Subcutaneous adipose tissue (tissue), 4 donors: Measurements from ENCODE around the gene MLPH. TPM values are rescaled to one million over a fixed set of nuclear protein-coding genes. Genes with fewer than 3 reads are reported as not detected.

Experiments used
- total RNA-seq, 4 donors: library from RNA; depleted of rRNA; stranded (reverse); fragments of >200 nt; gene quantifications; one replicate each; pipeline ENCODE4 v1.1.0, GENCODE V29; 2016
- TF ChIP-seq, protein P1 (sequence below): fragments of 450-650 bp; IDR thresholded peaks from one replicate; pipeline ENCODE4 v1.5.1; 2016; ENCODE audit warnings: low read depth, mild to moderate bottlenecking, control low read depth, antibody characterized with exemption, moderate library complexity

MLPH gene
- total RNA-seq, 4 donors from 2014 or later, result 7.1 to 24.7 (median 16.4) TPM

DNA sequence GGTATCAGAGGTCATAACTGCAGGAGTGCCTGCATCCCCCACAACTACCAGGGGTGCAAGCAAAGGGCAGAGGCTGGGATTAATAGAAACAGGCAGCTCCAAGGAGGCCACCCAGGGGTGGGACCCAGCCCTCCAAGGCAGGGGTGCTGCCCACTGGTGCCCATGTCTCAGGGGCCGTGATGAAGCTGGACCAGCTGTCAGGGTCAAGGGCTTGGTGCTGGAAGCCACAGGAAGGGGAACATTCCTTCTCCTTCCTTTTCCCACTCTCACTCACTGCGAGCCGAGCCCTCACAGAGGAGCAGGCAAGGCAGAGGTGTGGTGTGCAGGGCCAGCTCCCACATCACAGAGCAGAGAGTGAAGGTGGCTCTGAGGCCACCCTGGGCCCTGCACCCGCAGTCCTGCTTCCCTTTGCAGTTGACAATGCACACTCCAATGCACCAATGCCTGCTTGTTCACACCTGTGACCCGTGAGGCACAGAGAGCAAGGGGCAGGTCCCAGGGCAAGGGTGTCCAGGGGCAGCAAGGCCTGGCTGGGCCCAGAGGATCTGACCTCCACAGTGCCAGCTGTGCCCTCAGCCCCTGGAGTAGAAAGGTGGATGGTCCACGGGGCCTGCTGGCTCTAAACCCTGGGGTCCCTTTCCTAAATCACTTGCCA is 28.7 kb downstream of the MLPH start:
- TF ChIP-seq, protein P1, sequence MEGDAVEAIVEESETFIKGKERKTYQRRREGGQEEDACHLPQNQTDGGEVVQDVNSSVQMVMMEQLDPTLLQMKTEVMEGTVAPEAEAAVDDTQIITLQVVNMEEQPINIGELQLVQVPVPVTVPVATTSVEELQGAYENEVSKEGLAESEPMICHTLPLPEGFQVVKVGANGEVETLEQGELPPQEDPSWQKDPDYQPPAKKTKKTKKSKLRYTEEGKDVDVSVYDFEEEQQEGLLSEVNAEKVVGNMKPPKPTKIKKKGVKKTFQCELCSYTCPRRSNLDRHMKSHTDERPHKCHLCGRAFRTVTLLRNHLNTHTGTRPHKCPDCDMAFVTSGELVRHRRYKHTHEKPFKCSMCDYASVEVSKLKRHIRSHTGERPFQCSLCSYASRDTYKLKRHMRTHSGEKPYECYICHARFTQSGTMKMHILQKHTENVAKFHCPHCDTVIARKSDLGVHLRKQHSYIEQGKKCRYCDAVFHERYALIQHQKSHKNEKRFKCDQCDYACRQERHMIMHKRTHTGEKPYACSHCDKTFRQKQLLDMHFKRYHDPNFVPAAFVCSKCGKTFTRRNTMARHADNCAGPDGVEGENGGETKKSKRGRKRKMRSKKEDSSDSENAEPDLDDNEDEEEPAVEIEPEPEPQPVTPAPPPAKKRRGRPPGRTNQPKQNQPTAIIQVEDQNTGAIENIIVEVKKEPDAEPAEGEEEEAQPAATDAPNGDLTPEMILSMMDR, result no peak

DNA sequence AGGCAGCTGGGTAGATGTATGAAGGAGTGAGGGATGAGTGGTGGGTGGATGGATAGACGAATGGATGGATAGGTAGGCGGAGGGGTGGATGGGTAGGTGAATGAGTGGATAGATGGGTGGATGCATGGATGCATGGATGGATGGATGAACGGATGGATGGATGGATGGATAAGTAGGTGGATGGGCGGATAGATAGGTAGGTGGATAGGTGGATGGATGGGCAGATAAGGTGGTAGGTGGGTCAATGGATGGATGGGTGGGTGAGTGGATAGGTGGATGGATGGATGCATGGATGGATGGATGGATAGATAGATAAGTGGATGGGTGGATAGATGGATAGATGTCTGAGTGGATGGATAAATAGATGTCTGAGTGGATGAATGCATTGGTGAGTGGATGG is 30.1 kb downstream of the MLPH start:
- TF ChIP-seq, protein P1, result no peak

DNA sequence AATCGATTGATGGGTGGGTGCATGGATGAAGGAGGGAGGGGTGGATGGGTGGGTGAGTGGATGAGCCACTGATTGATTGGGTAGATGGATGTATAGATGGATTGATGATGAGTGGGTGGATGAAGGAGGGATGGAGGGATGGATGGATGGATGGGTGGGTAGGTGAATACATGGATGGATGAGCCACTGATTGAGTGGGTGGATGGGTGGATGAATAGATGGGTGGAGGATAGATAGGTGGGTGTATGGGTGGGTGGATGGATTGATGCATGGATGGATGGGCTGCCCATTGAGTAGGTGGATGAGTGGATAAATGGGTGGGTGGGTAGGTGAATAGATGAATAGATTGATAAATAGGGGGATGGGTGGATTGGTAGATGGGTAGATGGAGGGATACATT is 30.9 kb downstream of the MLPH start:
- TF ChIP-seq, protein P1, result no peak

DNA sequence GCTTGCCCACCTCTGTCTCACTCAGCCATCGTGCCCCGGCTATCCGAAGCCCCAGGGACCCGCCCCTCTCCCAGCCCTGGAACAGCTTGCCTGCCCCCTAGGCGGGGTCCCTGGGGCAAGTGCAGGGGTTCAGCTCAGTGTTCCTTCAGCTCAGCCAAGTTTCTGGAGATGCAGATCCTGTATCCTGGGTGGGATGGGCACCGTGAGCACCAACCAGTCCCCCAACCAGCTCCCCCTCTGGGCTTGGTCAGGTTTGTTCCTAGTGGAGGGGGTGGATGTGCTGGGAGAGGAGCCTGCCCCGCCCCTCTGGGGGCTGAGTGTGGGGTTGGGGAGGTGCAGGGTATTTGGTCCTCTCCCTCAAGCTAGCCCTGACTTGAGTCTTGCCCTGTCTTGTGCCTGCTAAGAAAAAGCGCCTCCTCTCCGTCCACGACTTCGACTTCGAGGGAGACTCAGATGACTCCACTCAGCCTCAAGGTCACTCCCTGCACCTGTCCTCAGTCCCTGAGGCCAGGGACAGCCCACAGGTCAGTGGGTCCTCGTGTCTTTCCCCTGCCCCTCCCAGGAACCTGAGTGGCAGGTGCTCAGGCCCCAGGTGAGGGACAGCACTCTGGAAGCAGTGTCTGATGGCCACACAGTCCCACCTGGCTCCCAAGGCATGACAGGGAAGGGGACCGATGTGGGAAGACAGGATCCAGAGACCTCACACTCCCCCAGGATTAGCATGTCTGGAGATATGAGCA is 32.6 kb downstream of the MLPH start:
- TF ChIP-seq, protein P1, result no peak

DNA sequence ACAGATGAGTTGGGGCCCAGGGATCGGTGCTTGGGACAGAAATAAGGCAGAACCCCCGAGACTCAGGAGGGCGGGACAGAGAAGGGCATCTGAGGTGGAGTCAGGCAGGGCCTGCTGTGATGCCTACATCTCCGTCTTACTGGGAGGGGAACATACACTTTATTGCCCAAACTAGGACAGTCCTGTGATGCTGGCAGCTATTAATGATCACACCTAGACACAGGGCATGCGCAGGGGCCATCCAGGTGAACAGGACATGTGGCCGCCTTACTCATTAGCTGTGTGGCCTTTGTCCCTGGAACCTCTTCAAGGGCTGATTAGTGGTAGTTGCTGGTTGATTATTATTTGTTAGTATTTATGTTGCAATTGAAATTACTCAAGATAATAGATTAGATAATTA is 33.2 kb downstream of the MLPH start:
- TF ChIP-seq, protein P1, result no peak

DNA sequence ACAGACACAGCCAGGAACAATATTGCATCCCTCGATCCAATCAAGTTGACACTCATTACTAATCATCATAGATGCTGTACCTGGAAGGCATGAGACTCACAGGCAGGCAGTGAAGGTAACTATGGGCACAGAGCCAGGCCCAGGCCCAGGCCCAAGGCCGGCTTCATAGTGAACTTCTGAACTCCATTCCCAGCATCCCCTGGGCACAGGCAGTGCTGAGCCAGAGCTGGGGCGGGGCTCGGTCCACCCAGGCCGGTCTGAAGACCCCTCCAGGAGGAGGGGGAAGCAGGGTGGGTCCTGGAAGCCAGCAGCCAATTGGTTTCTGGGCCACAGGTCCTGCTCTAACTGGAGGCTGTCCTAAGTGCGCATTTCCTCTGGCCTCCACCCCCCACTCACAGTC is 37.6 kb downstream of the MLPH start:
- TF ChIP-seq, protein P1, result no peak

DNA sequence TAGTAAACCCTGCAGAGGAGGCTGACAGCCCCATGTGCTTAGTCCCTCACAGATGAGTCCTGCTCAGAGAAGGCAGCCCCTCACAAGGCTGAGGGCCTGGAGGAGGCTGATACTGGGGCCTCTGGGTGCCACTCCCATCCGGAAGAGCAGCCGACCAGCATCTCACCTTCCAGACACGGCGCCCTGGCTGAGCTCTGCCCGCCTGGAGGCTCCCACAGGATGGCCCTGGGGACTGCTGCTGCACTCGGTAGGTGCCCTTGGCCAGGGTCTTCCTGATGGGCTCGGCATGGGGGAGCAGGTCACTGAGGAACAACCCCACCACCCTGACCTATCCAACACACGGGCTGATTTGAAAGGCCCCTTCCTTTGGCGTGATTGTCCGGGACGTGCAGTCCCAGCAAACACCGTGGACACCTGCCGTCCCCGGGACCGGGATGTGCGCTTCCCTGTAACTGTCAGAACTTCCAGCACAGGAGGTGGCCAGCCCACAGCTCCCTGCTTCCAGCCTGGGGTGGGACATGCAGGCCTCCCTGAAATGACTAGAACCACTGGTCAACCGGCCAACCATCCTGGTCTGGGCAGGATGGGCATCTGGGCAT is 38.6 kb downstream of the MLPH start:
- TF ChIP-seq, protein P1, result no peak
